ENCODE data around the gene ABCC8.

Gene ABCC8

DNA sequence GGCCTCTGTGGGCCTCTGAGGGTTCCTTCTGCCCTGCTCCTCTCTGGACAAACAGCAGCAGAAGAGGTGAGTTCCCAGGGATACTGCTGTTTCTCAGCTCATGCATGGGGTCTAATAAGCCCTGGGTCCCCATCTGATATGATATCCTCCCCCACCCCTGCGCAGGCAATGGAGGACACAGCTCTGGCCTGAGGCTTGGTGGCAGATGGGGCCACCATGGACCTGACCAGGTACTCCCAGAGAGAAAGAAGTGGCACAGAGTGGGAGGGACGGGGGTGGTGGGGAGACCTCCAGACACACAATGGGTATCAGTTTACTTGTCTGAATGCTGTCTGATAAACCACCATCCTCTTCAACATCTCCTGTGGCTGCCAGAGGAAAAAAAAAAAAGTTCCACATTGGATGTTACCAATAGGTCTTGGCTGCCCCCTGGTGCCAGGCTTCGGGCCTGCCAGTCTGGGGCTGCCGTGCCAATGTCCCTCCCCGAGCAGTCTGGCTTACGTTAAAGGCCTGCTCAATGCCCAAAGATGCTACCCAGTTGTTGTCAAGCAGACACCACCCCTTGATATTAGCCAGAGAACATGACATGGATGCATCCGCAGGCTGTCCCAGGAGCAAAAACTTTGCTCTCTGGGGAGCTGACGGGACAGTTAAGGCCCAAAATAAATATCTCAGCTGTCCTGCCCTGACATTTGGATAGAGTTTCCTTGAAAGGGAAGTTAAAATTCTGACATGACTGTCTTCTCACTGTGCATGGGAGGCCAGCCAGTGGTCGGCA, 27.9 kb upstream of the ABCC8 start:
- peak; percentile 77 to 93 (median 88) for DNase-seq

DNA sequence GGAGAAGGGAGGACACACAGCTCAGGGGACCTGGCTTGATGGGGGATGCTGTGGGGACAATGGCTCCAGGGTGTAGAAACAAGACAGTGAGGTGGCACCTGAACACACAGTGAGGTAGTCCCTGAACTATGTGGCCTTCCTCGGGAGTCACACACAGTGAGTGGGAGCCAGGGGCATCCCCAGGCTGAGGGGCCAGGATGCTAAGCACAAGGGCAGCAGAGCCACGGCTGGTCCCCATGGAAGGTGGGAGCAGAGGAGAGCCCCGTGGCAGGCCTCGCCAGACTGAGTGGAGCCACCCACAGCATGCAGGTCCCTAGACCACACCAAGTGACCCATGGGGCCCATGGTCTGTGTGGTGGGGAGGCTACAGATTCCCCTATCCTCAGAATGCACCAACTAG, 26.0 kb upstream of the ABCC8 start:
- DNase-seq: no peak

DNA sequence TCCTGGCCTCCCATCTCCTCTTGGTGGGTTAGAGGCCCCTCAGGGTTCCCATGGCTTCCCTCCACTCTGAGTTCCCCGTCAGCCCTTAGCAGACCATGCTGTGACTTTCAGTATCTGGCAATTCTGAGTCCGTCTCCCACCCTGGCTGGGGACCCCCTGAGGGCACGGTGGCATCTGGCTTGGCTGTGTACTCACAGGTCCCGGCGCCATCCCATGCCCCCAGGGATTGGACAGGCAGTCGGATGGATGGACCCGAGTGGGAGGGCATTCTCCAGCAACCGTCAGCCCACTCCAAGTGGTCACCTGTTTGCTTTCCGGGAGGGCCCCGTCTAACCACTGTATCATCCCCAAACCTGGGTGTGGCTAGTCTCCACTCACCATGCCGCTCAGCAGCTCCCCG, 24.0 kb upstream of the ABCC8 start:
- no peak for DNase-seq

DNA sequence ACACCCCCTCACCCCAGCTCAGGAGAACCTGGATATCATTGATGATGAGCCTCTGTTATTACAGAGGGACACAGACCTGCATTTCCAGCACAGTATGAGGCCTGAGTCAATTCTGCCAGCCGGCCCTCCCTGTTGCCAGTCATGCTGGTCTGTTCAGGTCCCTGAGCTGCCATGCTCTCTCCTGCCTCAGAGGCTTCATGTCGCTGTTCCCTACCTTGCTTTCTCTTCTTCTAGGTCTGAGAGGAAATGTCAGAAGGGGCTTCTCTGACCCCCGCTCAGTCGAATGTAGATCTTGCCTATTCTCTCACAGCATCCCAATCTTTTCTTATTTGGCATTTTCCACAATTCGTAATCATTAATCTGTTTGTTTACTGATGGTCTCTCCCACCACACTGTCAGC, 21.8 kb upstream of the ABCC8 start:
- DNase-seq: no peak

DNA sequence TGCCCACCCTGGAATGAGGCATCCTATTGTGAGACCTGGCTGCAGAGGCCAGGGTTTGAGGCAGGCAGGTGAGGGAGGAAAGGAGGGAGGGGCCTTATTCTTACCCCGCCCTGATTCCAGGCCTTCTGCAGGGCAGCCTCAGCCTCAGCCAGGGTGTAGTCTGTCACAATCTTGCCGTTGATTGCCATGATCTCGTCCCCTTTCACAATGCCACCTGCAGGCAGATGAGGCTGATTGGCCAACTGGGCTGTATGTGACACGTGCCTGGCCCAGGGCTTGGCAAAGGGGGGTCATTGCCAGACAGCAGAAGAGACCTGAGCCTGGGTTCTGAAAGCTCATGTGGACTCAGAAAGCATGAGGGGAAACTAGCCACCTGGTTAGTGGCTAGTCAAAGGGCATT, 21.4 kb upstream of the ABCC8 start:
- no peak for DNase-seq

DNA sequence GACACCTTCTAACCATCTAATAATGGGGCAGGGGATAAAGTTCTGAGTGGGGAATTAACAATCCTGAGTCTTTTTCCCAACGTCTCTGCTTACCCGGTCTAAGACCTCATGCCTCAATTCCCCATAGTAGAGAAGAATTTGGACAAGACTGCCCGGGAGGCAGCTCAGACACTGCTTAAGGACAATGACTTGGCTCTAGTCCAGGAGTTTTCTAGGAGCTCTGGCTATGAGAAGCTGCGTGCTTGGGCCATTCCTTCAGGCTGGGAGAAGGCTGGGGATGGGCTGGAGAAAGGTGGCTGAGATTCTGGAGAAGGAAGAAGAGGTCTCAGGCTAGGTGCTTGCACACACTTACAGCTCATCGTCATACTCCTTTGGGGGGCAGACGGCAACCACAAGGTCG, 19.8 kb upstream of the ABCC8 start:
- no peak for DNase-seq

DNA sequence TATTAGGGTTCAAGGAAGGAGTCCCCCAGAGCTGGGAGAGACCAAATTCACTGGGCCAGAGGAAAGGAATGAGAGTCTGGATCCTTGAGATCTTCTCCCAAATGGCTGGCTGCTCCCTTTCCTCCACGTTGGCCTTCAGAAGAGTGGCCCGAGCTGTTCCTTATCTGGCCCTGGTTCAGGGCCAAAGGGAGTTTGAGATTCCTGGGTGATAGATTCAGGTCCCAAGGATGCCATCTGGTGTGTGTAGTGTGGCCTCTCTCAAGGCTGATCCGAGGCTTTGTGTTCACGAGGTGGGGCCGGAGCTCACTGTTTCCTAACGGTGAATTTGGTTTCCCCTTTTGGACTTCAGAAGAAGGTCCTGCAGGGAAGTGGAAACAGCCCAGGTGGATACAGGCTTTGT, 17.4 kb upstream of the ABCC8 start:
- DNase-seq: no peak

DNA sequence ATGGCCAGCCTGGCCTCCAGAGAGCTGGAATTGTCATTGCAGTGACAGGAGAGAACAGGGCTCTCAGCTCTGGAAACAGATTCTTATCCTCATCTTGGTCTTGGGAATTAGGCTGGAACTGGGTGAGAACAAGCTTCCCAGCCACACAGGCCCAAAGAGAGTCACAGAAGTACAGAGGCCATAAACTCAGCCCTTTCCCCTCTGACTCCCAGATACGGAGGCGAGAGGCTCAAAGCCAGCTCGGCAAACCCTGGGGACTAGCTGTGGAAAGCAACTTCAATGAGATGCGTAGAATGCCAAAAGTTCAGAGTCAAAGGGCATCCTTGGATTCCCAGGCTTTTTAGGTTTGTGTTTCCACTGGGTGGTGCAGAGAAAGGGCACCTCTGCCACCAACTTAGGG, 14.3 kb upstream of the ABCC8 start:
- no peak for DNase-seq

DNA sequence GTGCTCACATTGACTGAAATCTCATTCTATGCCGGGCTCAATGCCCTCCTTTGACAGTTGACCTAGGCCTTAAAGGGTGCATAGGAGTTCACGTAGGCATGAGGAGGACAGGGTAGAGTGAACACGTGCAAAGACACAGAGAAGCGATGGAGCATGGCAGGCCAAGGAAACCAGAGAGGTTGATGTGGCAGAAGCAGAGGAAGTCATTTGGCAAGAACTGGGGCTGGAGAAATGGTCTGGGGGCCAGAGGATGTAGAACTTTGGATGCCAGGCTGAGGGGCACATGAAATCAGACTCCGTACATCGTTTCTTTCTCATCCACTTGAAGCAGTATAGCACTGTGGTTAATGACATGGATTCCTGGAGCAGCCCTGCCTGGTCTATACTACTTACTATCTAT, 13.6 kb upstream of the ABCC8 start:
- DNase-seq: no peak

DNA sequence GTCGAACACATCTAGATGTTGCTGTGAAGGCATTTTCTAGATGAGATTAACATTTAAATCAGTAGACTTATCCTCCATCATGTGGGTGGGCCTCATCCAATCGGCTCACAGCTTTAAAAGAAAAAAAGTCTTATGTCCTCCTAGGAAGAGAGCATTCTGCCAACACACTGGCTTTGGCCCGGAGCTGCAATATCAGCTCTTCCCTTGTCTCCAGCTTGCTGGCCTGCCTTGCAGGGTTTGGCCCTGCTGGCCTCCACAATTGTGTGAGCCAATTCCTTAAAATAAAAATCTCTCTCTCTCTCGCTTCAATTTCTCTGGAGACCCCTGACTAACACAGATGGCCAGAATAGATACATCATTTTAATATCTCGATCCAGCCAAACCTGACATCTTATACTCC, 13.1 kb upstream of the ABCC8 start:
- DNase-seq: no peak

DNA sequence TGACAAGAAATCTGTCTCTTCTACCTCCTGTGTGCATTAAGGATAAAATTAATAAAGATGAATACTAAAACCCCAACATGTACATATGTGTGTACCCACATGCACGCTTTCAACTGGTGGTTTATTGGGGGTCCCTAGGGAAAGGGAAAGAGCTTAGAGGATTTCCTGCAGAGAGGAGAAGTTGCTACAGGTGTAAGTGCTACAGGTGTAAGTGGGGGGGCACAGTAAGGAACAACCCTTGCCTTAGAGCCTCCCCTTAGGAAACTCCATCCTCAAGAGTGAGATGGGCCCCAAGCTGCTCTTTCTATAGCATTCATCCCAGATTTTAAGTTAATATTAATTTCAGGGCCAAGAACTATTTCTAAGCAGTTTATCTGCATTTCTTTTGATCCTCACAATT, 11.9 kb upstream of the ABCC8 start:
- DNase-seq: no peak

DNA sequence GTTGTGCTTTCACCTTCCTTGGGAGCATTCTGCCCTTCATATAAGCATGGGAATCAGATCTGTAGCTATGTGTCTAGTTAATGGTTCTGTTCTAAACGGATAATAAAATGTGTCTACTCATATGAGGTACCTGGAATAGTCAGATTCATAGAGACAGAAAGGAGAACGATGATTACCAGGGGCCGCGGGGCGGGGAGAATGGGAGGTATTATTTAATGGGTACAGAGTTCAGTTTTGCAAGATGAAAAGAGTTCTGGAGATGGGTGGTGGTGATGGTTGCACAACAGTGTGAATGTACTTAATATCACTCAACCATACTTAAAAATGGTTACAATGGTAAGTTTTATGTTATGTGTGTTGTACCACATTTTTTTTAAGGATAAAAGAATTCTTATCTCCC, 10.0 kb upstream of the ABCC8 start:
- DNase-seq: no peak

DNA sequence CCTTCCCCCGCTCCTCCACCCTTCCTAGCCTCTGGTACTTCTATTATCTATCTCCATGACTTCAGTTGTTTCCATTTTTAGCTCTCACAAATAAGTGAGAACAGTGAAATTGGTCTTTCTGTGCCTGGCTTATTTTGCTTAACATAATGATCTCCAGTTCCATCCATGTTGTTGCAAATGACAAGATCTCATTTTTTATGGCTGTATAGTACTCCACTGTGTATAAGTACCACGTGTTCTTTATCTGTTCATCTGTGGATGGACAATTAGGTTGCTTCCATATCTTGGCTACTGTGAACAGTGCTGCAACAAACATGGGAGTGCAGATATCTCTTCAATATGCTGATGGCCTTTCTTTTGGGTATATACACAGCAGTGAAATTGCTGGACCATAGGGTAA, 6.9 kb upstream of the ABCC8 start:
- DNase-seq: no peak

DNA sequence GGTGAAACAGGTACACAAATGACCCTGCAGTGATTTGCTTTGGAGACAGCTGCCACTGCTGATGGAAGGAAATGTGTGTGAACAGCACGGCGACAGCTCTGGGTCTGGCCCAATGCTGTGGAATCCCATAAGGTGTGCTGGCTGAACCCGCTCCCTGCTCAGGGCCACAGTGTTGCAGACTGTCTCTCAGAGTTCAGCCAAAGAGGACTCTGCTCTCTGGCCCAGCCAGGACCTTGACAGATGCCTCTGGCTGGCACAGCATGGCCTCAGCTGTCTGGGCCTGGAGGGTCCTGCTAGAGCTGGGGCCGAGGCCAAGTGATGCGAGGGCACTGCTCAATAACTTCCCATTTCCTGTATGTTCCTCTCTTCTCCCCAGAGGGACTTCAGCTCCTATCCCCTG, 5.3 kb upstream of the ABCC8 start:
- no peak for DNase-seq

DNA sequence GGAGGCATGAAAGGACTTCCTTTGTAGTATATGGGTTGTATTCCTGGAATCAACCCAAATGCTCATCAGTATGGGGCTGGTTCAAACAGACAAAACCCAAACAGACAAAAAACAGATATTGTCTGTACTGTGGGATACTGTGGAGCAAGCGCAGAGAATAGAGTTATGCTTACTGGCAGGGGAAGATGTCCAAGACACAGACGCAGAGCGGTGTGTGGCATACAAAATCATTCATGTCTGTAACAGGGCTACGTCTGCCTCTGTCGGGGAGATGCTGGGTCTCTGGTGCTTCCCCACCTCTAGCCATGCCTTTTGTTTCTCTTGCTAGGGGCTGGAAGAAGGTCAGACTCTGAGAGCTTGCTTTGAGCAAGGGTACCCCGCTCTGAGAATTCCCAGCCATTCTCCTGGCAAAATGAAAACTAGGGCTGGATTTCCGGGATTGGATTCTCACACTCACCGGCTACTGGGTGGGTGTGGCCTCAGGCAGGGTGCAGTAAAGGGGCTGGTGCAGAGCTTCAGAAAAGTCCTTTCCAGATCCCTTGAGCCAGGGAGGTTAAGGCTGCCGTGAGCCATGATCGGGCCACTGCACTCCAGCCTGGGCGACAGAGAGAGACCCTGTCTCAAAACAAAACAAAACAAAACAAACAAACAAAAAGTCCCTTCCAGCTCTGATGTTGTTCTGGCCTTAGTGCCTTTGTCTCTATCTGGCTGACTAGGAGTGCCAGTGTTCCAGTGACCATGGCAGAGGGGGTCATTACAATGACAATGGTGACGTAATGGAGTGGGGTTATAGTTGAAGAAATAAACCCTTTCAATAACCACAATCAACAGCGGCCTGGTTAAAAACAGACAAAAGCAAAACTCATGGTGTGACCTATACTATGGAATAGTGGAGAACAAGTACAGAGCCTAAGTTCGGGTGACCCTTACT, 2.9 kb upstream of the ABCC8 start:
- peak in 1 of 4 experiments; percentile 13 for DNase-seq

DNA sequence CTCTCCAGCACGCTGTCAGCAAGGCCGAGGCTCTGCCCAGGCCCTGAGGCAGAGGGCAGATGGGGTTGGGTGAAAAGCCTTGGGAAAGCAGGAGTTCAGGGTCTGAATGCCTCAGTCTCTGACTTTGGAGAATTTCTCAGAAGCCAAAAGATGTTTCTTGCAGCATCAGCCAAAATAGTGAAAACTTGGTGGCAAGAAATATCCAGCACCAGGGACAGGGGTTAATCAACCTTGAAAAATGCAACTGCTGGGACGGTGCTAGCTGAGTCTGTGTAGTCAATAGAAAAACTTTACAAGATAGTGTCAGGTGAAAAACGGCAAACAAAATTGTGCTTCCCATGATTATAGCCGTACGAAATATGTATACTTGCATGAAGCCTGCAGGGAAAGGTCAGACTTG, 1.4 kb upstream of the ABCC8 start:
- DNase-seq: no peak

DNA sequence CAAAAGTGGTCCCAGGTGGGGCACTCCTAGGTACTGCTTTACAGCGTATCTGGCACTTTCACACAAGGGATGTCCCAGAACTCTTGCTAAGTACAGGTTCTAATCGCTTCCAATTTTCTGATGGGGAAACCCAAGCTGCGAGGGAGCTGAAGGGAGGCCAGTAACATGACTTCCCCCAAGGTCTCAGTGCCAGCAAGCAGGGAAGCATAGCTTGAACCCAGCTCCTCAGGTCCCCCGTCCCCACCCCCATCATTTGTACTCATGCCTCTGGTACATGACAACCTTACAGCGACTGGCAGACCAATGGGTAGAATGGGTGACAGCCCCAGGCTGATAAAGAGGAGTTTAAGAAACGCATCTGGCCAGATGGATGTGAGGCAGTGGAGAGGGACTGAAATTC, 716 bp upstream of the ABCC8 start:
- no peak for DNase-seq

DNA sequence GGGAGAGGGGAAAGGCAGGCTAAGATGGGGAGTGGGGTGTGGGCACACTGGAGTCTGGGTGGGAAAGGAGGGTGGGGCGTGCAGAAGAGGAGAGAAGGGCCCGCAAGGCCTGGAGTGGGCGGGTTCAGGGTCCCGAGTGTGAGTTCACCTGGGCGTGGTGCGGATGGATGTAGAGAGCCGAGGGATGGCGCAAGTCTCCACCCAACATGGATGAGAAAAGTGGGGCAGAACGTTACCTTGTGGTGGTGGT, 364 bp upstream of the ABCC8 start:
- no peak for DNase-seq

DNA sequence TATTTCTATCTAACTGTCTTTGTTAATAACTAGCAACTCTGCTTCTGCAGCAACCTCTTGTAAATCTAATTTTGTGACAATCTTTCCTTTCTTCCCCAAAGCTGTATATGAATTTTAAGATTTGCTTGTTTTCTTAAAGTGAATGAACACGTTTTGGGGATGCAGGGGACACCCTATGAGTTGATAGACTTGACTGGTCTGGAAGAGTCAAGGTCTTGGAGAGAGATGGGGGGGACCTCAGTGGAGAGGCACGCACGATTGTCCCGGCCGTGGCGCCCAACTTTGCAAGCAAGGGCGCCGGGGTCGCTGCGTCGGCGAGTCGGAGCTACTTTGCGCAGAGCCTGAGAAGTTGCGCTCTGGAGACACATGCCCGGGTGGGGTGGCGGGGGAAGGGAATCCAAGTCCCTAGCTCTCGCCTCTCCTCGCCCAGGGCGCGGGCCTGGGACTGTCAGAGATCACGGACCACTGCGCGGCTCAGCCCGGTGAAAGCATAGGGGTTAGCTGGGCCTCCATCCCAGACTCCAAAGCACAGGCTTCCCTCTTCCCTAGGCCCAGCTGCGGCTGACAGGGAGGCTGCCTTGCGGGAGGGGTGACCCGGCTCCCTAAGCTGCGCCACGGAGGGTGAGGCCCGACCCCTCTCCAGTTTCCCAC, 854 bp downstream of the ABCC8 start:
- no peak for DNase-seq

DNA sequence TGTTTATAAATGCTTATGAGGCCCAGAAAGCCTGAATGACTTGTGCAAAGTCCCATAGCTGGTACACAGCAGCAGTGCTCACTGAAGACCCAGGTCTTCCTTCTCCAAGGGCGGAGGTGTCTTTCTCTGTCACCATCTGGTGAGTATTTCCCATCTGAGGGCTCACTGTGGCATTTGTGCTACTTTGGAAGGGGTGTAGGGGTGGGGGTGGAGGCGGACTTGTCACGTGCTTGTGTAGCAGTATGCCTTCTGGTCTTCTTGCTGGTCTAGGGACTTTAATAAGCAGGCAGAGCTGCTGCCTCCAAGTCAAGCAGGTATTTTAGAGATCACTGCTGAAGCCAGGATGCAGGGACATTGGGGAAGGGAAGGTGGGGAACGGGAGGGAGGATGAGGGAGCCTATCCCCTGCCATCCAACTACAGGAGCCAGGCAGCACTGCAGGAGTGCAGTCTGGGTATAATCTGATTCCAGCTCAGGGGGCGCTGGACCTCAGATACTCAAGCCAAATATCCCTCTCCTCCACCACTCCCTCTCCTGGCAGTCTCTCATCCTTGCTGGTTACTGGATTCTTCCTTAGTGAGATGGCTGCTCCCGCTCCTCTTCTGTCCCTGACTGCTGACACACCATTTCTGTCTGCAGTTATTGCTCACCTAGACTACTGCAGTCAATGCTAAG, 3.4 kb downstream of the ABCC8 start:
- peak in 1 of 4 experiments; percentile 7 for DNase-seq

DNA sequence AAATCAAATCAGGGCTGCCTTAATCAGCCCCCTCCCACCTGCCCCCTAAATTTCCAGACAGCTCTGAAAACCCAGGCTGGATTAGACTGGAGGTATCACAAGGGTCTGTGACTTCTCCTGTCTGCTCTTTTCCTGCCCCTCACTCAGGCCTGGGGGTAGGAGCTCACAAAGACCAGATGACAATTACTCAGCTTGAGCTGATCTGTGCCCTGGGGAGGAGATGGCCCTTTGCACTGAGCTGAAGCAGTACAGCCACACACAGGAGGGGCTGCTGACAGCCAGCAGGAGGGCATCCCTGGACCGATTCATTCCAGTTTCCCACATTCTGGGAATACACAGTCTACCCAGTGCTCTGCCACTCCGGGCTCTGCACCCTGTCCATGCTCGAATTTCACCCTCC, 4.2 kb downstream of the ABCC8 start:
- DNase-seq: no peak

DNA sequence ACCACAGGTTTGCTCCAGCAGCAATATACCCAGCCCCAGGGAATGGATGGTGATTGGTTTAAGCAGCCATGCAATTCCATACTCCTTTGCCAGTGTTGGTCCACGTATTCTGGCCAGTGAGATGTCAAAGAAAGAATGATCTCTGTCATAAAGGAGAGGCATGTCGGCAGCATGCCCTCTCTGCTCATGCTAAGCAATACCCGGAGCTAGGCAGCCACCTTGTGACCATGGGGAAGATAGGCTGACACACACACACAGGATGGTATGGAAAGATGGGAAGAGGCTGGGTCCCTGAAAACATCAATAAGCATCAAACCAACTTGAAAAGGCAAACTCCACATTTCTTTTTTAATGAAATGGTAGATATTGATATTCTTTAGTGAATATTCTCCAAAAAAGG, 5.1 kb downstream of the ABCC8 start:
- DNase-seq: no peak

DNA sequence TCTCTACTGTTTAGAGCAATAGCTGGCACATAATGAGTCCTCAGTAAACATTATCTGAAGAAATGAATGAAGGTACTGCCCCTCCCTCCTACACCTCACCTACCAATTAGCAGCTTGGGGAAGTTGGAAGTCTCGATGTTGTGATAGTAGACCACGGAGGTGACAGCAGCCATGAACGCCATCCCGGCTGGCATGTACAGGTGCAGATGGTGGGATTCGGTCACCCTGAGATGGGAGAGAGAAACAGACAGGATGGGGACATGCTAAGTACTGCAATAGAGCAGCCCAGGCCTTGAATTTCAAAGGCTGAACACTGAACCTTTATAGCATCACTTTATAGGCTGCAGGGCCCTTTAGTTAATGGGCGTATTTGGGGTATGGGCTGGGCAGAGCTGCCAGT, 6.6 kb downstream of the ABCC8 start:
- no peak for DNase-seq
